Raji (cell line): ENCODE data around the gene ELF4.

Source experiments
- POLR2A ChIP-seq: IDR thresholded peaks from 2 replicates; pipeline ENCODE4 v1.6.1; 2011; ENCODE audit warnings: low read depth, low read length, control low read depth; ENCODE audit not compliant: insufficient read depth

The ELF4 gene

GRCh38 chrX:130119312-130119898 lies 9.1 kb upstream of the ELF4 start:
- no peak for TF ChIP-seq POLR2A

GRCh38 chrX:130118441-130119311 lies 8.4 kb upstream of the ELF4 start:
- no peak for TF ChIP-seq POLR2A

- no peak for TF ChIP-seq POLR2A
Observed at GRCh38 chrX:130117166-130117565, 6.9 kb upstream of the ELF4 start.

- no peak for TF ChIP-seq POLR2A
Observed at GRCh38 chrX:130114141-130114588, 3.9 kb upstream of the ELF4 start.

GRCh38 chrX:130111220-130112154 lies 1.2 kb upstream of the ELF4 start:
- no peak for TF ChIP-seq POLR2A

- TF ChIP-seq POLR2A = no peak
Observed at GRCh38 chrX:130109429-130110378, 593 bp downstream of the ELF4 start.

GRCh38 chrX:130108647-130109428 lies 1.5 kb downstream of the ELF4 start:
- TF ChIP-seq POLR2A = no peak

- no peak for TF ChIP-seq POLR2A
Observed at GRCh38 chrX:130106071-130106470, 4.2 kb downstream of the ELF4 start.

- no peak for TF ChIP-seq POLR2A
Observed at GRCh38 chrX:130105244-130105643, 5.1 kb downstream of the ELF4 start.

- no peak for TF ChIP-seq POLR2A
Observed at GRCh38 chrX:130103605-130104004, 6.7 kb downstream of the ELF4 start.

GRCh38 chrX:130100180-130100579 lies 10.1 kb downstream of the ELF4 start:
- no peak for TF ChIP-seq POLR2A

GRCh38 chrX:130098210-130098552 lies 12.1 kb downstream of the ELF4 start:
- TF ChIP-seq POLR2A = no peak

- no peak for TF ChIP-seq POLR2A
Observed at GRCh38 chrX:130097507-130098209, 12.6 kb downstream of the ELF4 start.

- TF ChIP-seq POLR2A = no peak
Observed at GRCh38 chrX:130095249-130096030, 14.9 kb downstream of the ELF4 start.
